ENCODE results near the gene PPP1R12B.
"Not testable (repeated sequence)": the region's sequence is repeated elsewhere in the genome, so short reads cannot be mapped to it uniquely, and the experiment has no call there.

GRCh38 chr1:202403381-202403780, 54.9 kb downstream of the PPP1R12B start:
- TF ChIP-seq CTCF (IDR thresholded peaks at IDR 0.05; ENCODE audit: low read depth, low read length, poor library complexity, severe bottlenecking); EZH2phosphoT487 (IDR thresholded peaks at IDR 0.05; ENCODE audit: borderline replicate concordance, low read length): not testable (repeated sequence)
